Panc1 (cell line): Measurements from ENCODE around the gene SMC6. TPM values are rescaled to one million over a fixed set of nuclear protein-coding genes. Genes with fewer than 3 reads are reported as not detected.

ENCODE experiments used
- ATAC-seq: fragments of 200-7000 bp; cut with Tn5 transposase; 2 replicates; pipeline ENCODE4 v1.9.1; 2020; ENCODE audit warnings: mild to moderate bottlenecking, moderate library complexity
- BruUV-seq: library from RNA; stranded (reverse); fragments of 400-500 nt; replicated peaks from 2 replicates; lab custom pipeline; 2021; lab: Mats Ljungman, UMichigan
- CTCF ChIA-PET: fragments of 300-600 bp; sonication (Branson Sonifier 250); formaldehyde crosslinking; loops from one replicate; lab custom pipeline; 2022; ENCODE audit warnings: antibody characterized with exemption; lab: Charles Lee
- POLR2A ChIA-PET: fragments of 300-600 bp; sonication (Branson Sonifier 250); formaldehyde crosslinking; loops from one replicate; lab custom pipeline; 2022; ENCODE audit warnings: antibody characterized with exemption; lab: Charles Lee
- DNase-seq: peaks from one replicate; pipeline ENCODE4 v3.0.0-alpha.2; 2010; ENCODE audit warnings: low read depth, low spot score
- H3K27ac ChIP-seq: 2 replicates; pipeline ENCODE4 v1.5.1; 2011; ENCODE audit warnings: mild to moderate bottlenecking, low read length, inconsistent platforms
- H3K27me3 ChIP-seq: fragments of 200-500 bp; sonication (Bioruptor generic); 2 replicates; pipeline ENCODE4 v1.6.0; 2014; ENCODE audit warnings: low read length, inconsistent platforms; ENCODE audit not compliant: control insufficient read depth, insufficient read depth
- H3K36me3 ChIP-seq: fragments of 200-500 bp; sonication (Bioruptor generic); 2 replicates; pipeline ENCODE4 v1.5.1; 2014; ENCODE audit warnings: inconsistent platforms, mild to moderate bottlenecking, low read length, moderate library complexity; ENCODE audit not compliant: control insufficient read depth, insufficient read depth
- H3K4me1 ChIP-seq: 2 replicates; pipeline ENCODE4 v1.5.1; 2011; ENCODE audit warnings: inconsistent platforms, mild to moderate bottlenecking, low read length, moderate library complexity; ENCODE audit not compliant: control insufficient read depth, insufficient read depth
- H3K4me3 ChIP-seq, 2 experiments: 2 replicates each; pipeline ENCODE4 v1.5.1; 2011 to 2012; ENCODE audit warnings: low read depth in 2 of 2, low read length in 2 of 2, mild to moderate bottlenecking in 2 of 2, inconsistent platforms in 1 of 2, moderate library complexity in 1 of 2
- H3K9me3 ChIP-seq: fragments of 200-500 bp; sonication (Bioruptor generic); 2 replicates; pipeline ENCODE4 v1.5.1; 2014; ENCODE audit warnings: low read depth, mild to moderate bottlenecking, inconsistent platforms, low read length, moderate library complexity; ENCODE audit not compliant: control insufficient read depth, insufficient read depth
- CTCF ChIP-seq: fragments of 450-650 bp; IDR thresholded peaks from 2 replicates; pipeline ENCODE4 v1.5.1; 2017; ENCODE audit warnings: mild to moderate bottlenecking
- POLR2AphosphoS5 ChIP-seq: IDR thresholded peaks from 2 replicates; pipeline ENCODE4 v1.6.1; 2012; ENCODE audit warnings: mild to moderate bottlenecking, low read depth, low read length, moderate library complexity
- REST ChIP-seq, 2 experiments: IDR thresholded peaks; 2 replicates each; pipeline ENCODE4 v1.6.1; 2011 to 2012; ENCODE audit warnings: low read depth in 2 of 2, control low read depth in 1 of 2, low read length in 1 of 2, mild to moderate bottlenecking in 1 of 2, moderate library complexity in 1 of 2; ENCODE audit not compliant: insufficient read depth in 1 of 2
- SIN3A ChIP-seq: IDR thresholded peaks from 2 replicates; pipeline ENCODE4 v1.6.1; 2012; ENCODE audit warnings: low read depth, mild to moderate bottlenecking, low read length, moderate library complexity, borderline replicate concordance; ENCODE audit not compliant: insufficient read depth
- TCF7L2 ChIP-seq: IDR thresholded peaks from 2 replicates; pipeline ENCODE4 v1.6.1; 2011; ENCODE audit warnings: mild to moderate bottlenecking, low read depth, low read length, inconsistent platforms
- in situ Hi-C: cut with HindIII; loops from 2 replicates; pipeline ENCODE4 v1.10.0; 2016; ENCODE audit warnings: low sequenced_read_pairs, low pct_unique_long_range_greater_than_20kb
- intact Hi-C: fragments of 100-400 bp; cut with micrococcal nuclease; formaldehyde crosslinking; loops from one replicate; pipeline ENCODE4 v1.10.0; 2022; ENCODE audit not compliant: unreplicated experiment
- total RNA-seq: library from RNA; stranded (reverse); gene quantifications from one replicate; pipeline ENCODE4 v1.2.1, GENCODE V29; 2021; ENCODE audit not compliant: unreplicated experiment

The SMC6 gene
- total RNA-seq, 1 experiment from 2014 or later, result 43.8 TPM

- ATAC-seq, result no peak
- H3K9me3 ChIP-seq, result no peaks in the 10 kb centered on the region
- TF ChIP-seq SIN3A (no peak), TCF7L2 (no peak), POLR2AphosphoS5 (no peak), REST (IDR thresholded peaks at IDR 0.05; ENCODE audit: insufficient read depth in 1 of 2, low read depth in 2 of 2, low read length in 1 of 2) (no peak)
- ChIA-PET CTCF (no interaction called here), POLR2A (interaction anchor here (0.6 kb wide), 1 partner anchor 60 kb away, joined by 12 read pairs; no protein-coding TSS in a partner anchor)
- no peak overlapping the region for H3K4me3 ChIP-seq
- DNase-seq, result no peak
- intact Hi-C loops (no loop called here), in situ Hi-C loops (no loop called here)
- H3K36me3 ChIP-seq, result no peaks in the 10 kb centered on the region
- no peaks in the 10 kb centered on the region for H3K27me3 ChIP-seq
- no peak overlapping the region for H3K27ac ChIP-seq
- no TSS peak for BruUV-seq
- H3K4me1 ChIP-seq, result no peaks in the 10 kb centered on the region
These were observed 128.2 kb downstream of the SMC6 start for GRCh38 chr2:17625446-17625845.

- ChIA-PET CTCF (no interaction called here), POLR2A (interaction anchor here (0.7 kb wide), 1 partner anchor 150 kb away, joined by 6 read pairs; no protein-coding TSS in a partner anchor)
- in situ Hi-C loops, result no loop called here
- Histone ChIP-seq H3K4me1 (no peaks in the 10 kb centered on the region), H3K9me3 (no peaks in the 10 kb centered on the region), H3K36me3 (no peaks in the 10 kb centered on the region), H3K27ac (no peak overlapping the region), H3K27me3 (no peaks in the 10 kb centered on the region), H3K4me3 (no peak overlapping the region)
- DNase-seq (no peak), ATAC-seq (no peak)
- BruUV-seq, result no TSS peak
- intact Hi-C loops, result no loop called here
- TF ChIP-seq CTCF (no peak), REST (IDR thresholded peaks at IDR 0.05; ENCODE audit: insufficient read depth in 1 of 2, low read depth in 2 of 2, low read length in 1 of 2) (no peak), SIN3A (no peak), POLR2AphosphoS5 (no peak), TCF7L2 (no peak)
These were observed 131.8 kb downstream of the SMC6 start for GRCh38 chr2:17621781-17622180.
